ENCODE measurements around the gene FBXL7. TPM values are rescaled to one million over a fixed set of nuclear protein-coding genes. Genes with fewer than 3 reads are reported as not detected.

The FBXL7 gene
- total and polyA plus RNA-seq, 7 experiments from 2014 or later, result not detected

- Histone ChIP-seq H3K4me3 (ENCODE audit: low read length) (no peak overlapping the region), H3K9me3 (ENCODE audit: control insufficient read depth in 2 of 3, low read length in 3 of 3) (no peaks in the 10 kb centered on the region), H3K27ac (ENCODE audit: low read depth, low read length) (no peak overlapping the region), H3K27me3 (ENCODE audit: control insufficient read depth in 2 of 2, insufficient read depth in 2 of 2, low read length in 2 of 2) (no peaks in the 10 kb centered on the region), H3K4me1 (ENCODE audit: control insufficient read depth in 2 of 2, insufficient read depth in 2 of 2, low read length in 2 of 2) (no peaks in the 10 kb centered on the region), H3K36me3 (ENCODE audit: control insufficient read depth in 2 of 3, insufficient read depth in 3 of 3, low read length in 3 of 3) (no peaks in the 10 kb centered on the region)
- ATAC-seq, result no peak
- DNase-seq, result no peak
- H3K4me1 Mint-ChIP-seq, result no peaks in the 10 kb centered on the region
- CTCF ChIA-PET, result no interaction called here
- no peaks in the 10 kb centered on the region for H3K27me3 Mint-ChIP-seq
- POLR2A ChIA-PET, result no interaction called here
- peaks cover 0 to 17% (median 0%) of the 10 kb centered on the region in 11 donors for H3K9me3 Mint-ChIP-seq
- H3K4me3 Mint-ChIP-seq, result no peak overlapping the region
- no peaks in the 10 kb centered on the region for H3K36me3 Mint-ChIP-seq
- intact Hi-C loops (cut with micrococcal nuclease), result no loop called here
- no peak overlapping the region for H3K27ac Mint-ChIP-seq
Observed at GRCh38 chr5:15791859-15792258, 291.9 kb downstream of the FBXL7 start.

- H3K36me3 Mint-ChIP-seq, result no peaks in the 10 kb centered on the region
- intact Hi-C loops (cut with micrococcal nuclease), result no loop called here
Observed at GRCh38 chr5:15794052-15794985, 294.3 kb downstream of the FBXL7 start.

GRCh38 chr5:15796096-15796495 lies 296.1 kb downstream of the FBXL7 start:
- intact Hi-C loops (cut with micrococcal nuclease), result no loop called here

More at GRCh38 chr5:15794052-15794985, 294.3 kb downstream of the FBXL7 start:
- CTCF ChIA-PET, result no interaction called here
- Histone ChIP-seq H3K27ac (ENCODE audit: low read depth, low read length) (no peak overlapping the region), H3K4me1 (ENCODE audit: control insufficient read depth in 2 of 2, insufficient read depth in 2 of 2, low read length in 2 of 2) (no peaks in the 10 kb centered on the region), H3K36me3 (ENCODE audit: control insufficient read depth in 2 of 3, insufficient read depth in 3 of 3, low read length in 3 of 3) (no peaks in the 10 kb centered on the region), H3K27me3 (ENCODE audit: control insufficient read depth in 2 of 2, insufficient read depth in 2 of 2, low read length in 2 of 2) (no peaks in the 10 kb centered on the region), H3K9me3 (ENCODE audit: control insufficient read depth in 2 of 3, low read length in 3 of 3) (no peaks in the 10 kb centered on the region), H3K4me3 (ENCODE audit: low read length) (no peak overlapping the region)
- Mint-ChIP-seq H3K27me3 (no peaks in the 10 kb centered on the region), H3K9me3 (peaks cover 0 to 9% (median 0%) of the 10 kb centered on the region in 11 donors), H3K4me1 (no peaks in the 10 kb centered on the region), H3K27ac (no peak overlapping the region), H3K4me3 (no peak overlapping the region)
- ATAC-seq (no peak), DNase-seq (no peak)
- POLR2A ChIA-PET, result no interaction called here

GRCh38 chr5:15796557-15796956 lies 296.6 kb downstream of the FBXL7 start:
- DNase-seq (no peak), ATAC-seq (no peak)
- no peaks in the 10 kb centered on the region for H3K36me3 ChIP-seq (ENCODE audit: control insufficient read depth in 2 of 3, insufficient read depth in 3 of 3, low read length in 3 of 3)
- H3K4me1 ChIP-seq (ENCODE audit: control insufficient read depth in 2 of 2, insufficient read depth in 2 of 2, low read length in 2 of 2), result no peaks in the 10 kb centered on the region
- H3K27me3 Mint-ChIP-seq, result no peaks in the 10 kb centered on the region
- no peaks in the 10 kb centered on the region for H3K9me3 ChIP-seq (ENCODE audit: control insufficient read depth in 2 of 3, low read length in 3 of 3)
- no peak overlapping the region for H3K4me3 ChIP-seq (ENCODE audit: low read length)
- CTCF ChIA-PET, result no interaction called here
- POLR2A ChIA-PET, result no interaction called here
- no peak overlapping the region for H3K4me3 Mint-ChIP-seq
- no peaks in the 10 kb centered on the region for H3K4me1 Mint-ChIP-seq
- H3K36me3 Mint-ChIP-seq, result no peaks in the 10 kb centered on the region
- H3K27me3 ChIP-seq (ENCODE audit: control insufficient read depth in 2 of 2, insufficient read depth in 2 of 2, low read length in 2 of 2), result no peaks in the 10 kb centered on the region
- intact Hi-C loops (cut with micrococcal nuclease), result no loop called here
- H3K9me3 Mint-ChIP-seq, result peaks cover 0 to 9% (median 0%) of the 10 kb centered on the region in 11 donors
- no peak overlapping the region for H3K27ac ChIP-seq (ENCODE audit: low read depth, low read length)
- no peak overlapping the region for H3K27ac Mint-ChIP-seq

More at GRCh38 chr5:15796096-15796495, 296.1 kb downstream of the FBXL7 start:
- Histone ChIP-seq H3K36me3 (ENCODE audit: control insufficient read depth in 2 of 3, insufficient read depth in 3 of 3, low read length in 3 of 3) (no peaks in the 10 kb centered on the region), H3K9me3 (ENCODE audit: control insufficient read depth in 2 of 3, low read length in 3 of 3) (no peaks in the 10 kb centered on the region), H3K27ac (ENCODE audit: low read depth, low read length) (no peak overlapping the region), H3K27me3 (ENCODE audit: control insufficient read depth in 2 of 2, insufficient read depth in 2 of 2, low read length in 2 of 2) (no peaks in the 10 kb centered on the region), H3K4me1 (ENCODE audit: control insufficient read depth in 2 of 2, insufficient read depth in 2 of 2, low read length in 2 of 2) (no peaks in the 10 kb centered on the region), H3K4me3 (ENCODE audit: low read length) (no peak overlapping the region)
- Mint-ChIP-seq H3K4me3 (no peak overlapping the region), H3K27me3 (no peaks in the 10 kb centered on the region), H3K27ac (no peak overlapping the region), H3K4me1 (no peaks in the 10 kb centered on the region), H3K36me3 (no peaks in the 10 kb centered on the region), H3K9me3 (peaks cover 0 to 9% (median 0%) of the 10 kb centered on the region in 11 donors)
- POLR2A ChIA-PET, result no interaction called here
- DNase-seq (no peak), ATAC-seq (no peak)
- CTCF ChIA-PET, result interaction anchor here (1.0 kb wide), 1 partner anchor 23 kb away, joined by 3 read pairs; no protein-coding TSS in a partner anchor

- ATAC-seq (no peak), DNase-seq (no peak)
- CTCF ChIA-PET, result no interaction called here
- Histone ChIP-seq H3K9me3 (ENCODE audit: control insufficient read depth in 2 of 3, low read length in 3 of 3) (no peaks in the 10 kb centered on the region), H3K27me3 (ENCODE audit: control insufficient read depth in 2 of 2, insufficient read depth in 2 of 2, low read length in 2 of 2) (no peaks in the 10 kb centered on the region), H3K36me3 (ENCODE audit: control insufficient read depth in 2 of 3, insufficient read depth in 3 of 3, low read length in 3 of 3) (no peaks in the 10 kb centered on the region), H3K4me3 (ENCODE audit: low read length) (no peak overlapping the region), H3K4me1 (ENCODE audit: control insufficient read depth in 2 of 2, insufficient read depth in 2 of 2, low read length in 2 of 2) (no peaks in the 10 kb centered on the region), H3K27ac (ENCODE audit: low read depth, low read length) (no peak overlapping the region)
- intact Hi-C loops (cut with micrococcal nuclease), result no loop called here
- no peaks in the 10 kb centered on the region for H3K36me3 Mint-ChIP-seq
- POLR2A ChIA-PET, result no interaction called here
- peaks cover 0 to 7% (median 2%) of the 10 kb centered on the region in 11 donors for H3K9me3 Mint-ChIP-seq
- no peaks in the 10 kb centered on the region for H3K4me1 Mint-ChIP-seq
- no peaks in the 10 kb centered on the region for H3K27me3 Mint-ChIP-seq
- no peak overlapping the region for H3K27ac Mint-ChIP-seq
- no peak overlapping the region for H3K4me3 Mint-ChIP-seq
Observed at GRCh38 chr5:15797116-15797515, 297.1 kb downstream of the FBXL7 start.

GRCh38 chr5:15798006-15798405 lies 298.0 kb downstream of the FBXL7 start:
- Mint-ChIP-seq H3K36me3 (no peaks in the 10 kb centered on the region), H3K27me3 (no peaks in the 10 kb centered on the region), H3K4me1 (no peaks in the 10 kb centered on the region), H3K9me3 (peaks cover 0 to 7% (median 3%) of the 10 kb centered on the region in 11 donors), H3K27ac (no peak overlapping the region), H3K4me3 (no peak overlapping the region)
- no peaks in the 10 kb centered on the region for H3K9me3 ChIP-seq (ENCODE audit: control insufficient read depth in 2 of 3, low read length in 3 of 3)
- H3K27me3 ChIP-seq (ENCODE audit: control insufficient read depth in 2 of 2, insufficient read depth in 2 of 2, low read length in 2 of 2), result no peaks in the 10 kb centered on the region
- H3K4me3 ChIP-seq (ENCODE audit: low read length), result no peak overlapping the region
- intact Hi-C loops (cut with micrococcal nuclease), result no loop called here
- ATAC-seq (no peak), DNase-seq (no peak)
- H3K36me3 ChIP-seq (ENCODE audit: control insufficient read depth in 2 of 3, insufficient read depth in 3 of 3, low read length in 3 of 3), result no peaks in the 10 kb centered on the region
- CTCF ChIA-PET, result no interaction called here
- POLR2A ChIA-PET, result no interaction called here
- no peak overlapping the region for H3K27ac ChIP-seq (ENCODE audit: low read depth, low read length)
- no peaks in the 10 kb centered on the region for H3K4me1 ChIP-seq (ENCODE audit: control insufficient read depth in 2 of 2, insufficient read depth in 2 of 2, low read length in 2 of 2)

GRCh38 chr5:15799014-15799413 lies 299.0 kb downstream of the FBXL7 start:
- CTCF ChIA-PET, result no interaction called here
- Mint-ChIP-seq H3K4me1 (no peaks in the 10 kb centered on the region), H3K27me3 (no peaks in the 10 kb centered on the region), H3K27ac (no peak overlapping the region), H3K36me3 (no peaks in the 10 kb centered on the region), H3K4me3 (no peak overlapping the region), H3K9me3 (peaks cover 0 to 16% (median 5%) of the 10 kb centered on the region in 11 donors)
- ATAC-seq, result no peak
- Histone ChIP-seq H3K27ac (ENCODE audit: low read depth, low read length) (no peak overlapping the region), H3K9me3 (ENCODE audit: control insufficient read depth in 2 of 3, low read length in 3 of 3) (no peaks in the 10 kb centered on the region), H3K36me3 (ENCODE audit: control insufficient read depth in 2 of 3, insufficient read depth in 3 of 3, low read length in 3 of 3) (no peaks in the 10 kb centered on the region), H3K27me3 (ENCODE audit: control insufficient read depth in 2 of 2, insufficient read depth in 2 of 2, low read length in 2 of 2) (no peaks in the 10 kb centered on the region), H3K4me1 (ENCODE audit: control insufficient read depth in 2 of 2, insufficient read depth in 2 of 2, low read length in 2 of 2) (no peaks in the 10 kb centered on the region), H3K4me3 (ENCODE audit: low read length) (no peak overlapping the region)
- no peak for DNase-seq
- POLR2A ChIA-PET, result no interaction called here
- intact Hi-C loops (cut with micrococcal nuclease), result no loop called here

All from naive thymus-derived CD4-positive, alpha-beta T cell (primary cell).